IPS-11a (cell line): ENCODE measurements around the gene RGS18.
"Not testable (repeated sequence)": the region's sequence is repeated elsewhere in the genome, so short reads cannot be mapped to it uniquely, and the experiment has no call there.

Source experiments
- H3K4me3 ChIP-seq: one replicate; pipeline ENCODE4 v1.5.1; 2013; ENCODE audit warnings: low read depth, low read length, control low read depth

The RGS18 gene, protein sequence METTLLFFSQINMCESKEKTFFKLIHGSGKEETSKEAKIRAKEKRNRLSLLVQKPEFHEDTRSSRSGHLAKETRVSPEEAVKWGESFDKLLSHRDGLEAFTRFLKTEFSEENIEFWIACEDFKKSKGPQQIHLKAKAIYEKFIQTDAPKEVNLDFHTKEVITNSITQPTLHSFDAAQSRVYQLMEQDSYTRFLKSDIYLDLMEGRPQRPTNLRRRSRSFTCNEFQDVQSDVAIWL

GRCh38 chr1:192158181-192158580, at the start of gene RGS18:
RGS18 (plus strand) TSS chr1:192158462; CDS start chr1:192158638, 176 bp downstream.
- no peak within 1 kb of the TSS for H3K4me3 ChIP-seq

DNA sequence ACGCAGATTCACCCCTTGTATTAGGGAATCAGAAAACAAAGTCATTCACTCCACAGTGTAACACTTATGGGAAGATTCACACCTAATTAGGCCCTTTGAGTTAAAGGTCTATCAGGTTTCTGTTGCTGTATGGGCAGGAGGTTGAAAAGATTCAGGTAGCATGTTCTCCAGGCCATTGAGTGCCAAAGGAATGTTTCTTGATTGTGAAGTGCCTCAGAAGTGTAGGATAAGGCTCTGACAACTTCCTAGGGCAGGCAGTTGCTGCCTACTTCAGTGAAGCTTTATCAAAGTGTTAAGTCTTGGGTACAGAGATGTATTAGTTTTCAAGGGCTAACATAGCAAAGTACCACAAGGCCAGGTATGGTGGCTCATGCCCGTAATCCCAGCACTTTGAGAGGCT, 48.7 kb upstream of the RGS18 start:
- H3K4me3 ChIP-seq = no peak overlapping the region

- H3K4me3 ChIP-seq = no peak overlapping the region
Observed at GRCh38 chr1:192115000-192115399, 43.3 kb upstream of the RGS18 start.

GRCh38 chr1:192118881-192119405, 39.3 kb upstream of the RGS18 start:
- no peak overlapping the region for H3K4me3 ChIP-seq

- no peak overlapping the region for H3K4me3 ChIP-seq
Observed at GRCh38 chr1:192119701-192120100, 38.6 kb upstream of the RGS18 start.

DNA sequence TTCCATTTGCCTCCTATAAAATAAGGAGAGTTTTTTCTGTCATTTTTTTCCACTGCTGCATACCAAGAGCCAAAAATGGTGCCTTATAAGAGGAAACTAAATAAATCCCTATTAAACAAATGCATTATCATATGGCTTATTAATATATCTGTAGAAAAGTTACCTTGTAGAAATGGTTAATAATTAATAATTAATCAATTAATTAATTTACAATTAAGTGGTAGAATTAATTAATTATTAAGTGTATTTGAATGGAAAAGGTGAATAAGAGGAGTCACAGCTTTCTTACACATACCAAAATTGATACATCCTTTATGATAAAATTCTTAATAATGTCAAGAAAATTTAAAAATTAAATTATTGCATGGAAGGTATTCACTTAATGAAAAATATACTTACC, 35.6 kb upstream of the RGS18 start:
- no peak overlapping the region for H3K4me3 ChIP-seq

GRCh38 chr1:192123212-192123611, 35.0 kb upstream of the RGS18 start:
- no peak overlapping the region for H3K4me3 ChIP-seq

DNA sequence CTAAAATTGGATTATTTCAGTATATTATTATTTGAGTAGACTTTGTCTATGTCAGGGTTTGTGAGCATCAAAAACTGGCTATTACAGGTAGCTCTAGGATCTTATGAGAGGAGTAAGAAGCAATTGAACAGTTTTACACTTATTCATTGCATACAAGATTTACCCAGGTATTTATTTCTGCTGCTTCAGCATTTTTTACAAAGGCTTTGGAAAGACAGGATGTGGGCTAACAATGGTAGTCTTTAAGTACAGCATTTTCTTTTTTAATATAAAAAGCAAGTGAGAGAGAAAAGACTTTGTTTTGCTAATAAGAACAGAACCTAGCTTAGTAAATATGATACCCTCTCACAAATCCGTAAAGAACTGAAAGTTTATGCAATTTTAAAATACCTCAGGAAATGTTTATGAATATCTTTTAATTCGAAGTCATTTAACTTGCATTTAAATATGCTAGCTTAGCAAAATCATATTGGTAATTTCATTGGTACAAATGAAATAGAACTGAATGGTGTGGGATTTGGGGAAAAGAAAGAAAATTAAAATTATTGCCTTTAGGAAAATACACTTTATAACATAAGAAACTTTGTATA, 32.1 kb upstream of the RGS18 start:
- no peak overlapping the region for H3K4me3 ChIP-seq

DNA sequence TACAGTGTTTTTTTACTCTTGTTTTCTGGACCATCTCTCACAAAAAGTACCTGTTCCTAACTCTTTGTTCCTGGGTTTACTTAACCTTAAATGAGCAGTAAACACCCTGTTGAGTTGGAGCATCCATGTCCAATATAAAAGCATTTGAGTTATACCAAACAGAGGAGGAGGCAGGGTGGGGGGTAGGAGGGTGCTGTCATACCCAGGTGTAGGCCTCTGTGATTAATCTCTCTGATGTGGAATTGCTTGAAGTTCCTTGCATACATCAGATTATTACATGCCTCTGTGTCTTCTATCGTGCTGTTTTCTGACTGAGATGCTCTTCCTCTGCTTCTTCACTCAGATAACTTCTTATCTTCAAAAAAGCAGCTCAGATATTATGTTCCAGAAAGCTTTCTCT, 28.1 kb upstream of the RGS18 start:
- H3K4me3 ChIP-seq = no peak overlapping the region

DNA sequence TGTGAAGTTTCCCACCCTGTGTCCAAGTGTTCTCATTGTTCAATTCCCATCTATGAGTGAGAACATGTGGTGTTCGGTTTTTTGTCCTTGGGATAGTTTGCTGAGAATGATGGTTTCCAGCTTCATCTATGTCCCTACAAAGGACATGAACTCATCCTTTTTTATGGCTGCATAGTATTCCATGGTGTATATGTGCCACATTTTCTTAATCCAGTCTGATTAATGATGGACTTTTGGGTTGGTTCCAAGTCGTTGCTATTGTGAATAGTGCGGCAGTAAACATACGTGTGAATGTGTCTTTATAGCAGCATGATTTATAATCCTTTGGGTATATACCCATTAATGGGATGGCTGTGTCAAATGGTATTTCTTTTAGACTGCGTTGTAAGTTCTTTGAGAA, 27.4 kb upstream of the RGS18 start:
- not testable (repeated sequence) for H3K4me3 ChIP-seq

GRCh38 chr1:192131914-192132313, 26.3 kb upstream of the RGS18 start:
- H3K4me3 ChIP-seq = no peak overlapping the region

DNA sequence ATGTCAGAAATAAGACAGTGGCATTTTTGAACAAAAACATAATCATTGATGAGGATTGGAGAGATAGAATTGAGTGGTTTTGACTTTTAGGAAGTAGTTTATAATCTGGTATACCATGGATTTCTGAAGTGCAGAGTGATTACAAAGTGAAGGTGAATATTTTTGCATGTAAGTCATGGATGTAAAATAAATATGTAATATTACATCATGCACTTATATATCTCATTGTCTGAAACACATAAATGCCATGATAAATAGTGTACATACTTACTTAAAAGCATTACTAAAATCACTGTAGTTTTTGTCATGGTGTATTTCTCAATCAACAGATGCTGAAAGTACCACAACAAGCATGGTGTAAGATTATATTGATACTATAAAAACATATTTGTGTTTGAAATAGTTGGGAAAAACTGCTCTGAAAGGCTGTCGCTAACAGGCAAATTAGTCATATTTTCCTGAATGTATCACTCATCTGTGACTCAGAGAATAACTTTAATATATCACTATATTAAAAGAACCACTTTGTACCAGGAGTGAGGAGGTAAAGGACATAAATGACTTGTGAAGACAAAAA, 24.8 kb upstream of the RGS18 start:
- no peak overlapping the region for H3K4me3 ChIP-seq

DNA sequence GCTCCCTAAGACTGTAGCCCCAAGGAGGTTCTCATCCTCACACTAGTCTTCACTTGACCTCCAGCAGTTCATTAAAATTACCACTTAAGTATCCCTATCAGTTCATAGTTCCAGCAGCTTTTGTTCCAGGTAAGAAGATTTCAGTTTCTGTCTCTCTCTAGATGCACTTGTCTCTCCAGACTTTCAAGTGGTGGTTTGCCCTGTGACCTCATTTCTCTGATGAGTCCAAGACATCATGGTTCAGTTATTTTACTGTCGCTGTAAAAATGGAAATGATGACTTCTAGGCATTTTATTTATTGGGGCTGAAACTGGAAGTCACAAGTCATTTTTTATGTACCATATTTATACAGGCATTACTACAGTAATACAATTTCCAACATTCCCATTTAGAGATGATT, 17.9 kb upstream of the RGS18 start:
- no peak overlapping the region for H3K4me3 ChIP-seq

DNA sequence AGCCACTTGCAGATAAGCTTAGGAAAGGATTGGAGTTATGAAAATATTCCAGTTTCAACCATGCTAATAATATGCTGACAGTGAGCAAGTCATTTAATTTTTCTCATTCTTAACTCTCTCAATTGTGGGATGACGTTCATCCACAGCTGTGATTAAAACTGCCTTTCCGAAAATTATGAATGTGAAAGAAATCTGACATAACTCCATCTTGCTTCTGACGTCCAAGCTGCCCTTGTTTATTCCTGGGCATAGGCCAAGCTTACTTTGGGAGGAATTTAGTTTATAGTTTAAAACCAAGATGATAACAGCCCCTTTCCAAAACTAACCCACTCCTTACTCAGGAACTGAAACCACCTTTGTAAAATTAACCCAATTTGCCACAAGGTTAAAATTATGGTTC, 11.0 kb upstream of the RGS18 start:
- H3K4me3 ChIP-seq = no peak overlapping the region

DNA sequence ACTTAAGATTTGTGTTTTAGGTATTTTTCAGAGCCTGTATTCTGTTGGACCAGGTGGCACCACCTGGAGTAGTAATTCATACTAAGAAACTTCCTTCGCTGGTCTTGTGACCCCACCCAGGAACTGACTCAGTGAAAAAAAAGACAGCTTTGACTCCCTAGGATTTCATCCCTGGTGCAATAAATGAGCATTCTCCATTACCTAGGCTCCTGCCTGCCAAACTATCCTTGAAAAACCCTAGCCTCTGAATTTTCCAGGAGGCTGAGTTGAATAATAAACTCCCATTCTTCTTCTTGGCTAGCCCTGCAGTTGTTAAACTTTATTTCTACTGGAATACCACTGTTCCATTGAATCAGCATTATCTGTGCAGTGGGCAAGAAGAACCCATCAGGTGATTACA, 10.6 kb upstream of the RGS18 start:
- H3K4me3 ChIP-seq = no peak overlapping the region

DNA sequence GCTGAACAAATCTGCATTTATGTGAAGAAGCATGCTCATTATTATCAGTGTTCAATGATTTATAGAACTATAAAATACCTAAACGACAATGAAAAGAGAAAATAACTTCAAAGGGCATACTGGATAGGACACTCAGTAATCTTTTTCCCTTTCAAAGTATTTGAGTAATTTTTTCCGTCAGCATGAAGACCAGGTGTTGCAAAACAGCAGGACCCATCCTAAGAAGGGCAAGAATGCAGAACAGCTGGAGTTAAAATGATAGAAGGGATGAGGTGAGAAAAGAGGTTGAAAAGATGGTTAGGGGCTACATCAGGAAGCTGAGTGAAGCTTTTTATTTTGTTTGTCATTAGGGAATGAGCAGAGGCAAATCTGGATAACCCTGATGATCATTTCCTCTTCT, 7.1 kb upstream of the RGS18 start:
- no peak overlapping the region for H3K4me3 ChIP-seq

- no peak overlapping the region for H3K4me3 ChIP-seq
Observed at GRCh38 chr1:192153276-192153675, 5.0 kb upstream of the RGS18 start.

DNA sequence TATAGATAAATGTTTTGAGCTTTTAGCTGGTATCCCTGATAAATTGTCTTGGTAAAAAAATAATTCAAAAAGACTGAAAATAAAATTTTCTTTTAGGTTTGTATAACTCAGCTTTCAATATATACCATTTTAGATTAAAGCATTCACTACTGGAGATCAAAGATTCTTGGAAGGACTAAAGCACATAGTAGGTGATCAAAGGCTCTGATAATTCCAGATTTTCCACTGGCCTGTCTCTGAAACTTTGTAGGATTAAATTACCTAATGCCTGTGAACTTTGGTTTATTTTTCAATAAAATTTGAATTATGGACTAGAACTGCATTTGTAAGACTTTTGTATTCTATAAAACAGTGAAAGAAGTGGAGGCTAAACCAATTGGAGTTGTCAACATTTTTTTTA, 1.2 kb upstream of the RGS18 start:
- no peak overlapping the region for H3K4me3 ChIP-seq

DNA sequence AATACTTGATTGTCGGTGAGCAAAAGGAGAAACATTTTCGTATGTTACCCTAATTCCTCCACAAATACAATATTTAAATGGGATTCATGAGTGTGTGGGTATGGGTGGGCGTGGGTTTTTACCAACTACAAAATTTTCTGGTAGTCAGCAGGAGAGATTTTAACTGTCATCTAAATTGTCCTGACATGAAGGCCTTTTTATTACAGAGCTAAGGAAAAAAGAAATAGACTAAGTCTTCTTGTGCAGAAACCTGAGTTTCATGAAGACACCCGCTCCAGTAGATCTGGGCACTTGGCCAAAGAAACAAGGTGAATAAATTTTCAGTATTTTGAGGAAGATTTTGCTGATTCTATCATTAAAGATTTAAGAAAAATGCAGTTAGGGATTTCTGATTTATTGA, 752 bp downstream of the RGS18 start:
- no peak overlapping the region for H3K4me3 ChIP-seq

DNA sequence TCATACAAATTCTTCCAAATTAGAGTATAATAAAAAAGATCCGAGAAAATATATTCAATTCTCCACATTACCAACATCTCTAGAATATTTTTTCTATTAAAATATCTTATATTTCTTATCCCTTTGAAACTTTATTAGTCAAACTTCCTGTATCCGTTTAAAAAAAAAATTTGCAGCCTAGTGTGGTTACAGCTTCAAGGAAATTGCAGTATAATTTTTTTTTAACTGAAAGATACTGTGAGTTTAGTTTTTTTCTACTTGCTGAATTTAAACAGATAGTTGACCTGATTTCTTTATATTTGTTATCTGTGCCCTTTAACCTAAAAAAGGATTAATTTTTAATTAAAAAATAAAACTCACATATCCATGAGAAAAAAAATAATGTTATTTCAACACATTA, 1.5 kb downstream of the RGS18 start:
- no peak overlapping the region for H3K4me3 ChIP-seq

- no peak overlapping the region for H3K4me3 ChIP-seq
Observed at GRCh38 chr1:192160196-192160595, 1.9 kb downstream of the RGS18 start.

DNA sequence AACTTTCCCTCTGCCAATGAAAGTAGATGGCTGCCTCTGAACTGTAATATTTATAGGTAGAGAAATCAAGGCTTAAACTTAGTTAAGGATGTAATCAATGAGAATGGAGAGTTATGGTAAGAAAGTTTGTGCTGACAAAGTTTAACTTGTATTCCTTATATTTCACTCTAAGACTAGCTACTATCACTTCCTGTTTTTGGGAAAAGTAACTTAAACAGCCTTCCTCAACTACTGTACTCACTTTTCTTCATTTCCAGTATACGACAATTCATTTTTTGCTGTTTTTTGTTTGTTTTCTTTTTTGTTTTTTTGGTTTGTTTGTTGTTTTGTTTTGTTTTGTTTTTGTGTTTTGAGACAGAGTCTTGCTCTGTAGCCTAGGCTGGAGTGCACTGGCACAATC, 3.7 kb downstream of the RGS18 start:
- no peak overlapping the region for H3K4me3 ChIP-seq

- H3K4me3 ChIP-seq = no peak overlapping the region
Observed at GRCh38 chr1:192162376-192162775, 4.1 kb downstream of the RGS18 start.
